CMK (cell line): Measurements from ENCODE around the gene LTA4H.
"Not testable (repeated sequence)": the region's sequence is repeated elsewhere in the genome, so short reads cannot be mapped to it uniquely, and the experiment has no call there.

Experiments
- DNase-seq: peaks from one replicate; pipeline ENCODE4 v3.0.0-alpha.2; 2010; ENCODE audit warnings: low read depth

The LTA4H gene

DNA sequence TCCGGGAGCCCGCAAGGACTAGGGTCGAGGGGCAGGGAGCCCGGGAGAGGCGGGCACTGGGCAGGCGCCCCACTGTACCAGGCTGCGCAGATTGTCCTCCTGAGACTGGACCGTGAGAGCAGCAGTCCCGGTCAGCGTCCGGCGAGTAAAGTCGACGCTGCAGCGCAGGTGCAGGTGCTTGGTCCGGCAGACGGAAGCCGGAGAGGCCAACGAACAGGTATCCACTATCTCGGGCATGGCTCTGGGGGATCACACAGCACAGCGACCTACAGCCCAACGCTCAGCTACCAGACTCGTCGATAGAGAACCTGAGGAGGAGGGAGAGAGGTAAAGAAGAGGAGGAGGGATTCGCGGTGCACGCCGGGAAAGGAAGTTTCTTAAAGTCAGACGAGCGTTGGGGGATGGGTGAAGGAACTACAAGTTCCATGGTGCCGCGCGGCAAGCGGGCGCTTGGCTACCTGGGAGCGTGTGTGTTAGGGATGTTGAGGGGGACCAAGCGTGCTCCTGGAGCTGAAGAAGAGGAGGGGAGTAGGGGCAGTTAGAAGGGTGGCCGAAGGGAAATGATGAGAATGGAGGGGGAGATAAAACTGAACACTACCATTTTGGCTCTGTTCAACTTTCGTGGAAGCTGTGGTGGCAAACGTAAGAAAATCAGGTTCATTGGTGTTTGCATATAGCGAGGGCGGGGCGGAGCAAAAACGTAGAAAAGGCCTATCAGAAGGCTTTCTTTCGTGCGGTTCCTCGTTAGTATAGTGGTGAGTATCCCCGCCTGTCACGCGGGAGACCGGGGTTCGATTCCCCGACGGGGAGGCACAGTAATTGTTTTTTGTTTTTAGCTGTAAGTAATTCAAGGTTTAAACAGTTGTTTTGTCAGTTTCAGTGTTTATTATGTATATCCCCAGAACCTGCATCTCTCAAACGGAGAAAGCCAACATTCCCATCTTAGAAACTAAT lies at the start of gene LTA4H:
Gene LTA4H, minus strand, starts transcription at position 305 of the 954 bp plus-strand sequence. Its CDS starts 68 bp downstream, at position 237.
- DNase-seq = peak; percentile 94

DNA sequence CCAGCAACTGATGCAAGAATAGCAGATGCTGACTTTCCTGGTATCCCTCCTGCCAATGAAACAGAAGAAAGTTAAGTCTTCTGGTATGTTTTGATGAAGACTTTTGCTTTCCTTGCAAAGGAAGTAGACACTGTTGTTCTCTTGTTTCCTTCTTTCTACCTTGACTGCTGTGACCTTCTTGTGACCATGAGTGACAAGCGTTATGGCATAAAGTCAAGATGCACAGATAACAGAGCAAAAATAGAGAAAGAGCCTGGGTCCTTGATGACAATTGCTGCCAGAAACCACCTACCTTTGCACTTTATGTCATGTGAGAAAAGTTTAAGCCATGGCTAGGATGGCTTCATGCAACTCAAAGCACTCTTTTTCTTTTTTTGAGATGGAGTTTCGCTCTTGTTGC lies 49.2 kb upstream of the LTA4H start:
- no peak for DNase-seq

DNA sequence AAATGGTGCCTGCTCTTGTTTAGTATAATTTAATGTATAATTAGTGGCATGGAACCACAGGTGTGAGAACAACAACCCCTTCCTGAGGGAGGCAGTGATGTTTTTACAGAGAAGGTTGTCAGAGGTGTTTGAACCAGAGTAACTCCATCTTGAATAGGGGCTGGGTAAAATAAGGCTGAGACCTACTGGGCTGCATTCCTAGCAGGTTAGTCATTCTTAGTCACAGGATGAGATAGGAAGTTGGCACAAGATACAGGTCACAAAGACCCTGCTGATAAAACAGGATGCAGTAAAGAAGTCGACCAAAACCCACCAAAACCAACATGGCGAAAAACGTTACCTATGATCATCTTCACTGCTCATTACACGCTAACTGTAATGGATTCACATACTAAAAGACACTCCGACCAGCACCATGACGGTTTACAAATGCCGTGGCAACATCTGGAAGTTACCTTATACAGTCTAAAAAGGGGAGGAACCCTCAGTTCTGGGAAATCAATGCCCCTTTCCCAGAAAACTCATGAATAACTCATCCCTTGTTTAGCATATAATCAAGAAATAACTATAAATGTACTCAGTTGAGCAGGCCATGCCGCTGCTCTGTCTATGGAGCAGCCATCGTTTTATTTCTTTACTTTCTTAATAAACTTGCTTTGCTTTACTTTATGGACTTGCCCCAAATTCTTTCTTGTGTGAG lies 47.8 kb upstream of the LTA4H start:
- no peak for DNase-seq

DNA sequence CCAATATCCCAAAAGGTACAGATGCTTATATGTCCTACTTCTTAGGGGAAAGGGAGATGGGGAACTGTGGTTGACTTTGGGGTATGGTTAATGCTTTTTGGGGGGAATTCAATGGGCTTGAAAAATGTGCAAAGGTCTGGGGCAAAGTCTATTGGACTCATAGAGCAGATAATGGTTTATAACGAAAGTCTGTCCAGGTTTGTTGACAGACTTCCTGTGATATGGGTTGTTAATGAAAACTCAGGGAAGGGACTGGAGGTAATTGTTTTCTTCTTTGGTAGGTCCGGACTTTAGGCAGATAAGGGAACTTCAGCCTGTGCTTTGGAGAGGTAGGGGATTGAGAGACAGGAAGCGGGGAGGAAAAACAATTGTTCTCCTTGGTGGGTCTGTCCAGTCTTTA lies 46.2 kb upstream of the LTA4H start:
- DNase-seq = no peak

DNA sequence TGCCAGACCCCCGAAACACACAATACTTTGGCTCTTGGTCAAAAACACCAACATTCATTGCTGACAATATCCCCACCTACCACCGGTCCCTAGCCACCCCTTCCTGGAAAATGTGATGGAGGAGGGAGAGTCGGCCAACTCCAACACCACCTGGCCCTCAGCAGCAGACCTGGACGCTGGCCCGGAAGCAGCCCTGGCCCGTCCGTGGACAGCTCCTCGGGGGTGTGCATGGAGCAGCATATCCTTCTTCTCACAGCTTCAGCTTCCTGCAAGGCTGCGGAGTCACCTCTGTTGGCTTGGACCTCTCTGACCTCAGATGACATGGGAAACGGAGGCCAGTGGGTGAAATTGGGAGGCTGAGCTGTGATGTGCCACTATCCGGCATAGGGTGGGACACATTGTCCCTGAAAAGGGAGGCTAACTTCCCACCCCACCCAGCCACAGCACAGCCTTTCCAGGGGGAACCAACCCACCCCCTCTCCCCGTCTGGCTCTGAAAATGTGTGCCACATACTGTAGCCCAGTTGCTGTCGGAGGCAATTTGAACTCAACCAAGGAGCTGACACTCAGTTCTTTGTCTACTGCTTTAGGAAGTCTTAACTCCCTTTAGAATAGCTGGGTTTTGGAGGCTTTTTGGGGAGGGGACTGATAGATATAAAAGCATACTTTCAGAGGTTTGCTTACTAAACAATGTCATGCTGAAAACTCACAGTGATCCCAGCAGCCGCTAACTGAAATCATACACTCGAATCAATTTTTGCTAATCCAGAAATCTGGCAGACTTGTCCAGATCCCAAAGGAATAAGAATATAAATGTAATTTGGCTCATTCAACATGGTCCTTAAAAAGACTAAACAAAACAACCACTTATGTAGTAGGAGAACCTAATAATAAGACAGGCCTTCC lies 43.1 kb upstream of the LTA4H start:
- DNase-seq = no peak

DNA sequence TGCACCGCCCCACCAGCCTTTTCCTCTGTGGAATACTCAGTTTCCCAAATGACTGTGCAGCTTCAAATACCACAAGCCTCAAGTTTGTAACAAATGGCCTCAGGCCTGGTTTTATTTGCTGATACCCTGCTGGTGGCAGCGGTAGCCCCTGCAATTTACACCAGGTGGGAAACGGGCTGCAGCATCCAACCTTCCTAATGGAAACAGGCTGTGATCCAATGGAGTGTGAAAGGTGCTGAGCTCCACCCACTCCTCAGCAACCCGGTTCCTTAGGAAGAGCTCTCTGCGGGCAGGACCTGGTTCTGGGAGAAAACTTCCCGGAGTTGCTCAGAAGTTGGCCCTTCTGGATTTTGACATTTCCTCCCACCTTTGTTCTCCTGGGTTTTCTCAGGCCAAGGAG lies 41.7 kb upstream of the LTA4H start:
- no peak for DNase-seq

DNA sequence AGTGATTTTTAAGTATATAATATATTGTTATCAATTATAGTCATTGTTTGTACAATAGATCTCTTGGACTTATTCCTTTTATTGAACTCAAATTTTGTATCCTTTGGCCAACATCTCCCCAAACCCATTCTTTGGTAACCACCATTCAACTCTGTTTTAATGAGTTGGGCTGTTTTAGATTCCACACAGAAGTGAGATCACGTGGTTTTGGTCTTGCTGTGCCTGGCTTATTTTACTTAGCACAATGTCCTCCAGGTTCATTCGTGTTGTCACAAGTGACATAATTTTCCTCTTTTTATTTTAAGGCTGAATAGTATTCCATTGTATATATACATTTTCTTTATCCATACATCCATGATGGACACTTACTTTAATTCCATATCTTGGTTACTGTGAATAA lies 40.2 kb upstream of the LTA4H start:
- DNase-seq = no peak

DNA sequence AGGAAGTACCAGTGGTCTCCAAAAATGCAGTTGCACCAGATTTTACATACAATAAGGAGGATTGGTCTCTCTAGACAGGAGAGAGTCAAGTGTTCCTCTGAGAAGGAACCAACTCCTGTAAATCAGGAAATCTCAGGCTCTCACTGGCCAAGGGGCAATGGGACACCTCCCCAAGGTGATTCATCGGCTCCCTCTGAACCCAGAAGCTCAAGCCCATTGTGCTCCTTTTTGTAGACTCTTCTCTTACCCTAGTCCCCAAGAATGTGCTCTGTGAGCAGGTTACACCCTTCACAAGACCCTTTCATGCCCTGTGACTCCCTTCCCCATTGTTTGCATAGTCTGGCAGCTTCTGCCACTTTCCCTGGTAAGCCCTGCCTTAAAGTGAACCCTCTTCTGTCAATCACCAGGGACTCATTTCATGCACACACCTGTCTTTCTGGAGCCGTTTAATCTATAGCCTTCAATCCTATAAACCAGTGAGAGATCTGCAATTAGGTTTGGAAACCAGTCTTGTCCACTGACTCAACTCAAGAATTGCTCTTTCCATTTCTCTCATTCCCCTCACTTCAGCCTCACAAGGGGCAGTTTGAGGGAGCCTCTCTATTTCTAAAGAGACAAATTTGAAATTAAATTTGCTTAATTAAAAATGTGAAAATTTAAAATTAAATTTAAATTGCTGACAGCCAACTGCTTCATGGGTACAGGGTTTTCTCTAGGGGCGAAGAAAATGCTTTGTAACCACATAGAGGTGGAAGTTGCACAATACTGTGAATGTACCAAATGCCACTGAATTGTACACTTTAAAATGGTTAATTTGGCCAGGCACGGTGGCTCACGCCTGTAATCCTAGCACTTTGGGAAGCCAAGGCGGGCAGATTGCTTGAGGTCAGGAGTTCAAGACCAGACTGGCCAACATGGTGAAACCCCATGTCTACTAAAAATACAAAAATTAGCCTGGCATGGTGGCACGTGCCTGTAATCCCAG lies 38.3 kb upstream of the LTA4H start:
- no peak for DNase-seq

DNA sequence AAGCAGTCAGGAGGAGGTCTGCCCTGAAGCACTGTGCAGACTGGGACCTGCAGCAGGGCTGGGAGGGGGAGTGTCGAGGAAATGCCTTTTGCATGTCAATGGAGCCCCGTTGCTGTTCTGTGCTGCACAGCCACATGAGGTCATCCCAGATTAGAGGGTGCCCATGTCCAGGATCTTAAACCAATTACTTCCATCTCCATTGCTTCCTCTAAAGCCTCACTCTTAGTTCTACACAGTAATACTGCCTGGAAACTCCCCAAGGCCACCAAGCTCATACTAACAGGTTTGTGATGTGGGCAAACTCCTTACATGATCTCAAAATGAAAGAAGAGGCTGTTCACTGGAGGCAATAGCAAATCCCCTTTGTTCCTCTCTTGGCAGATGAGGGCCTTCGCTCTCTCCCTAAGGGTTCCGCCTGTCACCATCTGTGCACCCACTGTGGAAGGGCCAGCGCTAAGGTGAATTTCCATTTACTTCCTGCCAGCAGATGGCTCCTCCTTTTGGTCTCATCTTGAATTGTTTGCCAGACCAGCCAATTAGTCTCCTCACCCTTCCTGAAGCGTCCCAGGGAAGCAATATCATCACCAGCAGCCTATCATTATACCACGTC lies 35.4 kb upstream of the LTA4H start:
- no peak for DNase-seq

DNA sequence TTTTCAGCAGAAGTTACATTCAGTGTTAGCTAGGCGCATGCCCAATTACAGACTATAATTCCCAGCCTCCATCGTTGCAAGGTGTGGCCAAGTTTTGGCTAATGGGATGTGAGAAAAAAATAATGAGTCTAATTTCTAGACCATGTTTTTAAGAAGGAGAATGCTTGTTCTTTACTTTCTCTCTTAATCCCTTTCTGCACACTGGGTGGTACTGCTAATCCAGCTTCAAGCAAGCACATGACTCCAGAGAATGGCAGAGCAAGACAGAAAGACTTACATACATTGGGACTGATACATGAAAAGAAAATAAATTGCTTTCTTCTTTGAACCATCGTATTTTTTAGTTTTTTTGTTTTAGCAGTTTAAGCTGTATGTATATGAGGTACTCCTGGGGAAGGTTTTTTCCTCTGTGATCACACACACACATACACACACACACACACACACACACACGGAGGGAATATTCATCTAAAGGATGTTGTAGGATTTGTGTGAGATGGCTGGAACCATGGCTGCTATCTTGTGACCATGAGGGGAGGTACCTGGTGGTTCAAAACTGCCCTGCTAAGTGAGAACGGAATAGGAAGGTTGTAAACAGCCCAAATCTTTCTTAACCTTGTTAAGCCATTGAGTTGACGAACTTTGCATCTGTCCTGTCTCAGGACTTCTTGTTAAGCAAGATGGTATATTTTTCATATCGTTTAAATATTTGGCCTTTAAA lies 34.3 kb upstream of the LTA4H start:
- no peak for DNase-seq

DNA sequence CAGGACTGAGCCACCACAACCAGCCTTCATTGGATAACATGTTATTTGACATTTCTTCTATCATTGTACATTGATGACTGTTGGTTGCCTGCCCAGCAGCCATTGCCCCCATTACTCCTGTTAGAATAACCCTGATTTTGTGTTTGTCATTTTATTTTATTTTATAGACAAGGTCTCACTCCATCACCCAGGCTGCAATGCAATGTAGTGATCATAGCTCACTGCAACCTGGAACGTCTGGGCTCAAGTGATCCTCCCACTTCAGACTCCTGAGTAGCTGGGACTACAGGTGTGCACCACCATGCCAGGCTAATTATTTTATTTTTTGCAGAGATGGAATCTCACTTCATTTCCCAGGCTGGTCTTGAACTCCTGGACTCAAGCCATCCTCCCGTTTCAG lies 33.2 kb upstream of the LTA4H start:
- no peak for DNase-seq

DNA sequence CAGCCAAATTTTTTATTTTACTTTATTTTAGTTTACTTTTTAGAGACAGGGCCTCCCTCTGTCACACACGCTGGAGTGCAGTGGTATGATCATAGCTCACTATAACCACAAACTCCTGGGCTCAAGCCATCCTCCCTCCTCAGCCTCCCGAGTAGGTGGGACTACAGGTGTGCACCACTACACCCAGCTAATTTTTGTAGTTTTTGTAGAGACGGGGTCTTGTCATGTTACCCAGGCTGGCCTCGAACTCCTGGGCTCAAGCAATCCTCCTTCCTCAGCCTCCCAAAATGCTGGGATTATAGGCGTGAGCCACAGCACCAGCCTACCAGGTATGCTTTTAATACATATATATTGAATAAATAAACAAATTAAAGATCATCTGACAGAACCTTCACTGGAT lies 32.7 kb upstream of the LTA4H start:
- no peak for DNase-seq

DNA sequence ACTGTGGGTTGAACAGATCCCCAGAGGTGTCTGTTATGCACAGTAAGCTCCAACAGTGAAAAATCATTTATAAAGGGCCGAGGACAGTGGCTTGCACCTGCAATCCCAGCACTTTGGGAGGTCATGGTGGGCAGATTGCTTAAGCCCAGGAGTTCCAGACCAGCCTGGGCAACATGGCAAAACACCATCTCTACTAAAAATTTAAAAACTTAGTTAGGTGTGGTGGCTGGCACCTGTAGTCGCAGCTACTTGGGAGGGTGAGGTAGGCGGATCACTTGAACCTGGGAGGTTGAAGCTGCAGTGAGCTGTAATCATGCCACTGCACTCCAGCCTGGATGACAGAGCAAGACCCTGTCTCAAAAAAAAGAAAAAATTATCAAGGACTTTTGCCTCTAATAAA lies 30.4 kb upstream of the LTA4H start:
- not testable (repeated sequence) for DNase-seq

DNA sequence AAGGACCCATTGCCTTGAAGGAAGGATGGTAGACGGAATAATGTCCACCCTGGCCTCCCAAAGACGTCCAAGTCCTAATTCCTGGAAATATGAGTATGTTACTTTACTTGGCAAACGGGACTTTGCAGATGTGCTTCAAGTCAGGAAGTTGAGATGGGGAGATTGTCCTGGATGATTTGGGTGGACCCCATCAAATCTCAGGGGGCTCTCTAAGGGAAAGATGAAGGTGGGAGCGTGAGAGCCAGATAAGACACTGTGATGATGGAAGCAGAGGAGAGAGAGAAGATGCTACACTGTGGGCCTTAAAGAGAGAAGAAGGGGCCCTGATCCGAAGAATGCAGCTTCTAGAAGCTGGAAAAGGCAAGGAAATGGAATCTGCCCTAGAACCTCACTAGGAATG lies 29.6 kb upstream of the LTA4H start:
- DNase-seq = no peak

DNA sequence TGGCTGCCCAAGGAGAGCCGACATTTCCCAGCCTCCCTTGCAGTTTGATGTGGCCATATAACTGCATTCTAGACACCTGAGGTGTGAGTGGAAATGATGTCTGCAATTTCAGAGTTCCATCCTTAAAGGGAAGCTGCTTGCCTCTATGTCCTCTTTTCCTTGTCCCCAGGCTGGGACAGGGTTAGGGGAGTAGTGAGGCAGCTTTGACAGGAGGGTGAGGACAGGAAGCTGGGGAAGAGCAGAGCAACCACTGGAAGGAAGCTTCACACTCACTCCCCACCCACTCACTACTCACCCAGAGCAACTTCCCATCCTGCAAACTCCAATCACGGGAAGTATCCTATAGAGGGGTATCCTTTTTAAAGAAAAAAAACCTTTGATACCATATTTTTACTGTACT lies 28.9 kb upstream of the LTA4H start:
- no peak for DNase-seq

DNA sequence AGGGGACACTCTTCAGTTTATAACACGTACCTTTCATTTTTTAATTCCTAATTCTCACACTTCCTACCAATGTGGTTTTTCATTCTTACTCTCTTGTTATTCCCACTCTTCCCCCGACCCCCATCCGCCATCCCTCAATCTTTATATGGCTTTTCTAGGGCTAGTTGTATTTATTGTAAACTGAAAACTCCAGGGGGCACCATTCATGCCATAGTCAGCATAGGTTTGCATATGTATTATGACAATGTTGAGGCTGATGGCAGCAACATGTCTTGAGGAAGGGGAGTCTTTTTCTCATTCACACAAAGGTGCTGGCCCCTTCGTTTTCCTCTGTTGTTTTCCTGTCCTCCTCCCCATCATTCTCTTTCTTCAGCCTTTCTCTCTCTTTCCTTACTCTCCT lies 27.7 kb upstream of the LTA4H start:
- DNase-seq = no peak

DNA sequence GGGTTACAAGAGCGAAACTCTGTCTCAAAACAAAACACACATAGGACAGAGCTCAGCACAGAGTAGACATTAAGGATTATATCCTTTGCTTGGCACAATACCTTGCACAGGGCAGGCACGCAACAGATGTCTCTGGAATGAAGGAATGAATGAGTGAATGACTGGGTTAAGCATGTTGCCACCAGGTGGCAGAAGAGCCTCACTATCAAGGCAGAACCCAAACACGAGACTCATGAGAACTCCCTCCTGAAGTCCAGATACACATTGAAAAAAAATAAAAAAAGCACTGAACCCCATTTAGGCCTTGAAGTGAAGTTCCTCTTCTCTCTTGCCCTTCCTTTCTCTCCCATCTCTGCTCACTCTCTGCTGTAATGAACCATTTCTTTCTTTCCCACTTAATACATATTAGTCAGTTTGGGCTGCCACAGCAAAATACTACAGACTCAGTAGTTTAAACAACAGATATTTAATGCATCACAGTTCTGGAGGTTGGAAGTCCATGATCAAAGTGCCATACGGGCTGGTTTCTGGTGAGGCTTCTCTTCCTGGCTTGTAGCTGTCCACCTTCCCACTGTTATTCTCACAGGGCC lies 26.6 kb upstream of the LTA4H start:
- DNase-seq = peak; percentile 58

DNA sequence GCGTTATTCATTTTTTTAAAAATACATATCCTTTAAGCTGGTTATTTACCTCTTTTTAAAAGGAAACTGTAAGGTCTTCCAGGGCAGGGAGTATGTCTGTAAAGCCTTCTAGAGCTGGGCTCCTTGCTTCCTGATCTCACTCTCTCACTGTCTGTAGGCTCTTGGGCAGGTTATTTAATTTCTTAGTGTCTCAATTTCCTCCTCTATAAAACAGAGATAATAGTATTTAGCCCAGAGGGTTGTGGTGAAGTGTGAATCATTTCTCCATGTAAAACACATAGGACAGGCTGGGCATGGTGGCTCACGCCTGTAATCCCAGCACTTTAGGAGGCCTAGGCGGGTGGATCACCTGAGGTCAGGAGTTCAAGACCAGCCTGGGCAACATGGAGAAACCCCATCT lies 25.9 kb upstream of the LTA4H start:
- no peak for DNase-seq

DNA sequence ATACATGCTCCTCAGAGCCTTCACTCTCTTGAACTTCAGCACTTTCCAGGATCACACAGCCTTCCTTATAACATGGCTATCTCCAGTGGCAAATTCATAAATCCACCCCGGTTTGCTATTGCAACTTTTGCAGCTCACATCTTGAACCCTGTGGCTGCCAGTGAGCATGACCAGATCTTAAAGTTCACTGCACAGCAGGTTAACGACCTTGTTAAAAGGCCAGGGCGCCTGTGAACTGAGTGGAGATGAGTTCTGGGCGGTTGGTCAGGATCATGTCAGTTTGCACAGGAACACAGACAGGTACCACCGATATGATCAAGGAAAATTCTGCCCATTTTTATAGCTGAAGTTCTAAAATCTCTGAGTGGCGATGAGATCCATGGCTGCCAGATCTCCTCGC lies 24.7 kb upstream of the LTA4H start:
- DNase-seq = no peak
